ENCODE results near the gene SH2D1A. TPM values are rescaled to one million over a fixed set of nuclear protein-coding genes. Genes with fewer than 3 reads are reported as not detected.

SH2D1A gene
- total and polyA plus RNA-seq, 2 of the 4 experiments (the other 2 are of a cell fraction): not detected

GRCh38 chrX:124337916-124338315, 8.4 kb upstream of the SH2D1A start:
- Histone ChIP-seq H3K27ac (ENCODE audit: insufficient read depth, low read length) (no peak overlapping the region), H3K23ac (ENCODE audit: low read depth, low read length) (no peak overlapping the region), H3K4me1 (ENCODE audit: control insufficient read depth, insufficient read depth, low read length) (no peaks in the 10 kb centered on the region), H3K56ac (ENCODE audit: extremely low read depth, insufficient read depth, low read length) (no peak overlapping the region), H3K9me1 (ENCODE audit: insufficient read depth, low read length) (no peaks in the 10 kb centered on the region), H3K4me2 (ENCODE audit: low read depth, low read length) (no peak overlapping the region), H3K9me3 (ENCODE audit: control insufficient read depth, insufficient read depth, low read length) (no peaks in the 10 kb centered on the region), H4K91ac (ENCODE audit: insufficient read depth, low read depth, low read length) (no peak overlapping the region), H4K5ac (ENCODE audit: low read depth, low read length) (no peak overlapping the region), H4K8ac (ENCODE audit: low read depth in 2 of 2, low read length in 2 of 2) (no peak overlapping the region), H2BK20ac (ENCODE audit: low read depth, low read length) (no peak overlapping the region), H3K14ac (replicated peaks; ENCODE audit: low read depth, low read length) (no peak overlapping the region), H2AFZ (replicated peaks; ENCODE audit: low read length, poor library complexity) (no peak overlapping the region), H2BK120ac (ENCODE audit: low read depth, low read length) (no peak overlapping the region), H2BK15ac (ENCODE audit: low read depth, low read length) (no peak overlapping the region), H3K4me3 (ENCODE audit: insufficient read depth, low read depth, low read length) (no peak overlapping the region), H2AK5ac (ENCODE audit: low read depth, low read length) (no peak overlapping the region), H3K4ac (ENCODE audit: low read depth, low read length) (no peak overlapping the region), H2AK9ac (replicated peaks; ENCODE audit: low read depth, low read length, poor library complexity) (no peak overlapping the region), H3K9ac (ENCODE audit: low read depth, low read length) (no peak overlapping the region), H4K20me1 (ENCODE audit: insufficient read depth, low read length) (no peaks in the 10 kb centered on the region), H3K36me3 (ENCODE audit: control insufficient read depth, insufficient read depth, low read length) (no peaks in the 10 kb centered on the region), H3K18ac (ENCODE audit: low read depth, low read length) (no peak overlapping the region), H2BK5ac (ENCODE audit: low read depth, low read length, poor library complexity, severe bottlenecking) (no peak overlapping the region), H3K27me3 (ENCODE audit: control insufficient read depth, insufficient read depth, low read length) (no peaks in the 10 kb centered on the region), H3K79me1 (ENCODE audit: low read depth in 1 of 2, low read length in 2 of 2) (no peaks in the 10 kb centered on the region)
- no peak for TF ChIP-seq MAFK (IDR thresholded peaks at IDR 0.05; ENCODE audit: low read depth, low read length)
- TF ChIP-seq NFE2L2 (IDR thresholded peaks at IDR 0.05; ENCODE audit: low read depth, low read length): no peak
- CTCF ChIA-PET: no interaction called here
- no peak for ATAC-seq (ENCODE audit: low read depth)
- BruUV-seq (replicated peaks): no TSS peak
- no CpG with 5 or more reads among the region's 1 CpG for WGBS, 2 experiments (ENCODE audit: extremely low coverage in 2 of 2, insufficient read length in 1 of 2)
- intact Hi-C loops (cut with micrococcal nuclease) (no loop called here), dilution Hi-C loops (cut with HindIII; ENCODE audit: low sequenced_read_pairs, unreplicated experiment) (no loop called here), in situ Hi-C loops (cut with MboI; ENCODE audit: low sequenced_read_pairs) (no loop called here)
- no peak for DNase-seq
- POLR2A ChIA-PET (ENCODE audit: unreplicated experiment): no interaction called here
